Measurements from ENCODE around the gene TEX2.
A peak's percentile ranks its signal among the peaks of the same experiment; 100 is the strongest.

TEX2 gene

GRCh38 chr17:64306850-64307463 lies 43.9 kb upstream of the TEX2 start:
- Histone ChIP-seq H2AFZ (ENCODE audit: low read length) (no peak overlapping the region), H3K4me2 (ENCODE audit: low read length) (no peak overlapping the region)

GRCh38 chr17:64304551-64304950 lies 41.5 kb upstream of the TEX2 start:
- Histone ChIP-seq H4K20me1 (ENCODE audit: insufficient read depth, low read length) (no peaks in the 10 kb centered on the region), H3K27me3 (ENCODE audit: insufficient read depth, low read length) (no peaks in the 10 kb centered on the region; the same call in 1 of the 2 replicates), H3K79me2 (ENCODE audit: insufficient read depth, low read length) (no peaks in the 10 kb centered on the region), H3K27ac (ENCODE audit: low read depth, low read length, poor library complexity, severe bottlenecking) (no peak overlapping the region), H3K36me3 (ENCODE audit: insufficient read depth, low read length) (no peaks in the 10 kb centered on the region), H3K9me3 (ENCODE audit: low read length) (no peaks in the 10 kb centered on the region), H3K4me2 (ENCODE audit: low read length) (no peak overlapping the region), H3K9me2 (ENCODE audit: low read depth, low read length) (no peaks in the 10 kb centered on the region), H3F3A (ENCODE audit: insufficient read depth, low read length) (no peaks in the 10 kb centered on the region), H3K4me1 (ENCODE audit: insufficient read depth, low read length, severe bottlenecking) (no peaks in the 10 kb centered on the region), H3K9ac (ENCODE audit: low read length) (no peak overlapping the region), H2AFZ (ENCODE audit: low read length) (no peak overlapping the region), H3K4me3 (ENCODE audit: low read depth, low read length, poor library complexity, severe bottlenecking) (no peak overlapping the region)
- TF ChIP-seq EZH2 (IDR thresholded peaks at IDR 0.05; ENCODE audit: borderline replicate concordance, low read length) (no peak), CTCF (IDR thresholded peaks at IDR 0.05; ENCODE audit: low read length) (no peak)

More at GRCh38 chr17:64306850-64307463, 43.9 kb upstream of the TEX2 start:
- Histone ChIP-seq H3K4me1 (ENCODE audit: insufficient read depth, low read length, severe bottlenecking) (no peaks in the 10 kb centered on the region), H4K20me1 (ENCODE audit: insufficient read depth, low read length) (no peaks in the 10 kb centered on the region), H3K79me2 (ENCODE audit: insufficient read depth, low read length) (no peaks in the 10 kb centered on the region), H3K9me3 (ENCODE audit: low read length) (no peaks in the 10 kb centered on the region), H3F3A (ENCODE audit: insufficient read depth, low read length) (no peaks in the 10 kb centered on the region), H3K9ac (ENCODE audit: low read length) (no peak overlapping the region), H3K27ac (ENCODE audit: low read depth, low read length, poor library complexity, severe bottlenecking) (no peak overlapping the region), H3K27me3 (ENCODE audit: insufficient read depth, low read length) (no peaks in the 10 kb centered on the region; the same call in 1 of the 2 replicates), H3K36me3 (ENCODE audit: insufficient read depth, low read length) (no peaks in the 10 kb centered on the region), H3K4me3 (ENCODE audit: low read depth, low read length, poor library complexity, severe bottlenecking) (no peak overlapping the region), H3K9me2 (ENCODE audit: low read depth, low read length) (no peaks in the 10 kb centered on the region)
- TF ChIP-seq CTCF (IDR thresholded peaks at IDR 0.05; ENCODE audit: low read length) (peak; percentile 93), EZH2 (IDR thresholded peaks at IDR 0.05; ENCODE audit: borderline replicate concordance, low read length) (no peak)

- no peaks in the 10 kb centered on the region for H3K79me2 ChIP-seq (ENCODE audit: insufficient read depth, low read length)
- no peak overlapping the region for H3K4me3 ChIP-seq (ENCODE audit: low read depth, low read length, poor library complexity, severe bottlenecking)
- no peaks in the 10 kb centered on the region for H3F3A ChIP-seq (ENCODE audit: insufficient read depth, low read length)
- no peak overlapping the region for H3K27ac ChIP-seq (ENCODE audit: low read depth, low read length, poor library complexity, severe bottlenecking)
- H3K4me1 ChIP-seq (ENCODE audit: insufficient read depth, low read length, severe bottlenecking) = no peaks in the 10 kb centered on the region
- no peak overlapping the region for H2AFZ ChIP-seq (ENCODE audit: low read length)
- no peaks in the 10 kb centered on the region for H3K9me3 ChIP-seq (ENCODE audit: low read length)
- no peaks in the 10 kb centered on the region for H4K20me1 ChIP-seq (ENCODE audit: insufficient read depth, low read length)
- H3K9ac ChIP-seq (ENCODE audit: low read length) = no peak overlapping the region
- H3K4me2 ChIP-seq (ENCODE audit: low read length) = no peak overlapping the region
- no peak for TF ChIP-seq CTCF (IDR thresholded peaks at IDR 0.05; ENCODE audit: low read length)
- TF ChIP-seq EZH2 (IDR thresholded peaks at IDR 0.05; ENCODE audit: borderline replicate concordance, low read length) = no peak
- no peaks in the 10 kb centered on the region; the same call in 1 of the 2 replicates for H3K36me3 ChIP-seq (ENCODE audit: insufficient read depth, low read length)
- H3K27me3 ChIP-seq (ENCODE audit: insufficient read depth, low read length) = peaks cover 10% of the 10 kb centered on the region
- H3K9me2 ChIP-seq (ENCODE audit: low read depth, low read length) = no peaks in the 10 kb centered on the region
Observed at GRCh38 chr17:64300699-64300965, 37.6 kb upstream of the TEX2 start.

Data from OCI-LY1 (cell line).